Panc1 (cell line): Measurements from ENCODE around the gene POU2F1. TPM values are rescaled to one million over a fixed set of nuclear protein-coding genes. Genes with fewer than 3 reads are reported as not detected.

Experiments
- ATAC-seq: fragments of 200-7000 bp; cut with Tn5 transposase; 2 replicates; pipeline ENCODE4 v1.9.1; 2020; ENCODE audit warnings: mild to moderate bottlenecking, moderate library complexity
- BruUV-seq: library from RNA; stranded (reverse); fragments of 400-500 nt; replicated peaks from 2 replicates; lab custom pipeline; 2021; lab: Mats Ljungman, UMichigan
- CTCF ChIA-PET: fragments of 300-600 bp; sonication (Branson Sonifier 250); formaldehyde crosslinking; loops from one replicate; lab custom pipeline; 2022; ENCODE audit warnings: antibody characterized with exemption; lab: Charles Lee
- POLR2A ChIA-PET: fragments of 300-600 bp; sonication (Branson Sonifier 250); formaldehyde crosslinking; loops from one replicate; lab custom pipeline; 2022; ENCODE audit warnings: antibody characterized with exemption; lab: Charles Lee
- DNase-seq: peaks from one replicate; pipeline ENCODE4 v3.0.0-alpha.2; 2010; ENCODE audit warnings: low read depth, low spot score
- H3K27ac ChIP-seq: 2 replicates; pipeline ENCODE4 v1.5.1; 2011; ENCODE audit warnings: mild to moderate bottlenecking, low read length, inconsistent platforms
- H3K27me3 ChIP-seq: fragments of 200-500 bp; sonication (Bioruptor generic); 2 replicates; pipeline ENCODE4 v1.6.0; 2014; ENCODE audit warnings: low read length, inconsistent platforms; ENCODE audit not compliant: control insufficient read depth, insufficient read depth
- H3K36me3 ChIP-seq: fragments of 200-500 bp; sonication (Bioruptor generic); 2 replicates; pipeline ENCODE4 v1.5.1; 2014; ENCODE audit warnings: inconsistent platforms, mild to moderate bottlenecking, low read length, moderate library complexity; ENCODE audit not compliant: control insufficient read depth, insufficient read depth
- H3K4me1 ChIP-seq: 2 replicates; pipeline ENCODE4 v1.5.1; 2011; ENCODE audit warnings: inconsistent platforms, mild to moderate bottlenecking, low read length, moderate library complexity; ENCODE audit not compliant: control insufficient read depth, insufficient read depth
- H3K4me3 ChIP-seq, 2 experiments: 2 replicates each; pipeline ENCODE4 v1.5.1; 2011 to 2012; ENCODE audit warnings: low read depth in 2 of 2, low read length in 2 of 2, mild to moderate bottlenecking in 2 of 2, inconsistent platforms in 1 of 2, moderate library complexity in 1 of 2
- H3K9me3 ChIP-seq: fragments of 200-500 bp; sonication (Bioruptor generic); 2 replicates; pipeline ENCODE4 v1.5.1; 2014; ENCODE audit warnings: low read depth, mild to moderate bottlenecking, inconsistent platforms, low read length, moderate library complexity; ENCODE audit not compliant: control insufficient read depth, insufficient read depth
- CTCF ChIP-seq: fragments of 450-650 bp; IDR thresholded peaks from 2 replicates; pipeline ENCODE4 v1.5.1; 2017; ENCODE audit warnings: mild to moderate bottlenecking
- POLR2AphosphoS5 ChIP-seq: IDR thresholded peaks from 2 replicates; pipeline ENCODE4 v1.6.1; 2012; ENCODE audit warnings: mild to moderate bottlenecking, low read depth, low read length, moderate library complexity
- REST ChIP-seq, 2 experiments: IDR thresholded peaks; 2 replicates each; pipeline ENCODE4 v1.6.1; 2011 to 2012; ENCODE audit warnings: low read depth in 2 of 2, control low read depth in 1 of 2, low read length in 1 of 2, mild to moderate bottlenecking in 1 of 2, moderate library complexity in 1 of 2; ENCODE audit not compliant: insufficient read depth in 1 of 2
- SIN3A ChIP-seq: IDR thresholded peaks from 2 replicates; pipeline ENCODE4 v1.6.1; 2012; ENCODE audit warnings: low read depth, mild to moderate bottlenecking, low read length, moderate library complexity, borderline replicate concordance; ENCODE audit not compliant: insufficient read depth
- TCF7L2 ChIP-seq: IDR thresholded peaks from 2 replicates; pipeline ENCODE4 v1.6.1; 2011; ENCODE audit warnings: mild to moderate bottlenecking, low read depth, low read length, inconsistent platforms
- in situ Hi-C: cut with HindIII; loops from 2 replicates; pipeline ENCODE4 v1.10.0; 2016; ENCODE audit warnings: low sequenced_read_pairs, low pct_unique_long_range_greater_than_20kb
- intact Hi-C: fragments of 100-400 bp; cut with micrococcal nuclease; formaldehyde crosslinking; loops from one replicate; pipeline ENCODE4 v1.10.0; 2022; ENCODE audit not compliant: unreplicated experiment
- total RNA-seq: library from RNA; stranded (reverse); gene quantifications from one replicate; pipeline ENCODE4 v1.2.1, GENCODE V29; 2021; ENCODE audit not compliant: unreplicated experiment

POU2F1 gene
- total RNA-seq, 1 experiment from 2014 or later: 17.1 TPM

DNA sequence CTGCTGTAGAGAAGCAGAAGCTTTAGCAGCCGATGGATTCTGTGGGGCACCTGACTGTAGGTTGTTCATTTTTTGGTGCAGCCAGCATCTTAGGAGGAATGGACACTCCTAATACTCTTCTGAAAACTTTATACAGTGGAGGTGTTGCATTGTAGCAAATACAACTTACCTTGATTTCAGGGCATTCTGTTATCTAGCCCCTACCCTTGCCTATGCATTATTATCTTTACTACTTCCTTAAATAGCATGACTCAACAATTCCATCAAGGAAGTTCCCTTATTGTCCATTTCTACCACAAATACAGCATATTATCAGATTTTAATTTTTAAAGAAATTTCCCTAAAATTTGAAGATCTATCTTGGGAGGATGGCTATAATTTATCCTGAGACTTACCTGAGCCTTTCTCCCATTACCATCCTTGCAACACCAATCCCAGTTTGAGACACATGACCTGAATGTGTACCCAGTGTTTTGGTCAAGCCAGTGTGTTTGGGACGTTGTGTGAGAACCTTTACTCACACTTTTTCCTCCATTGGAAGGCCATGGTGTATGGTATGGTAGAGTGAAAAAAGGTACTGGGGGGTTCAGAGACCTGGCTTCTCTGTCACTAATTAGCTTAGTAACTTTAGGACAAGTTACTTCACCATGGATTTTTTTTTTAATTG is 9.2 kb downstream of the POU2F1 start:
- Histone ChIP-seq H3K4me1 (peaks cover 22% of the 10 kb centered on the region; the same call in 1 of the 2 replicates), H3K4me3 (no peak overlapping the region), H3K9me3 (no peaks in the 10 kb centered on the region), H3K36me3 (no peaks in the 10 kb centered on the region), H3K27ac (no peak overlapping the region), H3K27me3 (no peaks in the 10 kb centered on the region)
- in situ Hi-C loops (no loop called here), intact Hi-C loops (no loop called here)
- BruUV-seq: no TSS peak
- DNase-seq (no peak), ATAC-seq (no peak)
- CTCF ChIA-PET: no interaction called here
- TF ChIP-seq SIN3A: no peak
- no peak for TF ChIP-seq REST (IDR thresholded peaks at IDR 0.05; ENCODE audit: insufficient read depth in 1 of 2, low read depth in 2 of 2, low read length in 1 of 2)
- no peak for TF ChIP-seq CTCF
- TF ChIP-seq TCF7L2: no peak
- no peak for TF ChIP-seq POLR2AphosphoS5
- POLR2A ChIA-PET: interaction anchor here (0.7 kb wide), 1 partner anchor 661 kb away, joined by 3 read pairs; no protein-coding TSS in a partner anchor

DNA sequence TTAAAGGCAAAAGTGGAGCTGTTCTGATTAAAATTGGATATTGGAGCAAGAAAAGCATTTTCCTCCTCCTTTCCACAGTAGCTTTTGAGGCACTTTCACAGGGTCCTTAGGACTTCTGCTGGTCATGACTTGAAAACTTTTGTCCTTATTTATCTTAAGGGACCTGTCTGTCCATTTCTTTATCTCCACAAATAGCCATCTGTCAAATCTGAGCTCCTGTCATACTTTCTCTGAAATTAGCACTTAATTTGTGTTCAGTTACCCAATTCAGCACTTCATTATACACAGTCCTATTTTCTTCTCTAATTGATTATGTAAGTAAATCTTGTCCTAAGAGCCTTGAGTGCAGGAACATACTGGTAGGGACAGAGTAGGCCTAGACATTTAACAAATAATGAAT is 9.8 kb downstream of the POU2F1 start:
- Histone ChIP-seq H3K9me3 (no peaks in the 10 kb centered on the region), H3K4me3 (no peak overlapping the region), H3K4me1 (peaks cover 22% of the 10 kb centered on the region; the same call in 1 of the 2 replicates), H3K27ac (no peak overlapping the region), H3K27me3 (no peaks in the 10 kb centered on the region), H3K36me3 (no peaks in the 10 kb centered on the region)
- BruUV-seq: no TSS peak
- ChIA-PET POLR2A (interaction anchor here (0.7 kb wide), 1 partner anchor 660 kb away, joined by 3 read pairs; no protein-coding TSS in a partner anchor), CTCF (no interaction called here)
- ATAC-seq: no peak
- intact Hi-C loops (no loop called here), in situ Hi-C loops (no loop called here)
- no peak for TF ChIP-seq REST (IDR thresholded peaks at IDR 0.05; ENCODE audit: insufficient read depth in 1 of 2, low read depth in 2 of 2, low read length in 1 of 2)
- no peak for TF ChIP-seq POLR2AphosphoS5
- TF ChIP-seq SIN3A: no peak
- TF ChIP-seq TCF7L2: no peak
- TF ChIP-seq CTCF: no peak
- no peak for DNase-seq
